Activated CD8-positive, alpha-beta memory T cell treated with anti-CD3 and anti-CD28 coated beads for 4 hours (primary cell): ENCODE results near the gene PLAGL1.
"Not testable (repeated sequence)": the region's sequence is repeated elsewhere in the genome, so short reads cannot be mapped to it uniquely, and the experiment has no call there.

Experiments
- DNase-seq, 2 donors: peaks; one replicate each; pipeline ENCODE4 v3.0.0-alpha.2; 2020; ENCODE audit warnings: low read depth in 2 of 2

PLAGL1 gene

GRCh38 chr6:143939364-143939763 lies 68.7 kb downstream of the PLAGL1 start:
- DNase-seq, result no peak

GRCh38 chr6:143937668-143937970 lies 70.4 kb downstream of the PLAGL1 start:
- DNase-seq, result no peak

- no peak for DNase-seq
These were observed 71.0 kb downstream of the PLAGL1 start for GRCh38 chr6:143936778-143937667.

- DNase-seq, result no peak
These were observed 71.7 kb downstream of the PLAGL1 start for GRCh38 chr6:143936347-143936746.

GRCh38 chr6:143934867-143935266 lies 73.2 kb downstream of the PLAGL1 start:
- DNase-seq, result no peak

GRCh38 chr6:143934331-143934730 lies 73.7 kb downstream of the PLAGL1 start:
- DNase-seq, result no peak

GRCh38 chr6:143929975-143930374 lies 78.1 kb downstream of the PLAGL1 start:
- DNase-seq, result no peak

GRCh38 chr6:143928853-143929252 lies 79.2 kb downstream of the PLAGL1 start:
- DNase-seq, result no peak

- DNase-seq, result not testable (repeated sequence)
These were observed 91.0 kb downstream of the PLAGL1 start for GRCh38 chr6:143917026-143917425.

- no peak for DNase-seq
These were observed 95.4 kb downstream of the PLAGL1 start for GRCh38 chr6:143912671-143913070.

- no peak for DNase-seq
These were observed 97.0 kb downstream of the PLAGL1 start for GRCh38 chr6:143911028-143911427.

- DNase-seq, result no peak
These were observed 105.2 kb downstream of the PLAGL1 start for GRCh38 chr6:143902827-143903226.

GRCh38 chr6:143901885-143902750 lies 105.9 kb downstream of the PLAGL1 start:
- DNase-seq, result no peak

- DNase-seq, result no peak
These were observed 107.7 kb downstream of the PLAGL1 start for GRCh38 chr6:143900358-143900757.

GRCh38 chr6:143896126-143896860 lies 111.8 kb downstream of the PLAGL1 start:
- DNase-seq, result no peak

GRCh38 chr6:143894655-143895054 lies 113.4 kb downstream of the PLAGL1 start:
- DNase-seq, result no peak
